ENCODE data around the gene MYO3B.

- no peak for TF ChIP-seq CTCF (optimal IDR thresholded peaks at IDR 0.05 in 1 of 3, IDR thresholded peaks at IDR 0.05 in 1 of 3, conservative IDR thresholded peaks at IDR 0.05 in 1 of 3; ENCODE audit: extremely low read depth in 1 of 3, insufficient read depth in 2 of 3, low read length in 3 of 3)
- no peak for TF ChIP-seq EZH2 (IDR thresholded peaks at IDR 0.05; ENCODE audit: low read length)
These were observed 100.0 kb downstream of the MYO3B start for GRCh38 chr2:170277951-170278350.
